Fibroblast of the aortic adventitia (primary cell): ENCODE results near the gene LYRM4. TPM values are rescaled to one million over a fixed set of nuclear protein-coding genes. Genes with fewer than 3 reads are reported as not detected.

Source experiments
- DNase-seq: peaks from one replicate; pipeline ENCODE4 v3.0.0-alpha.2; 2010; ENCODE audit warnings: low read depth
- H3K4me3 ChIP-seq: 2 replicates; pipeline ENCODE4 v1.5.1; 2011; ENCODE audit warnings: low read depth, mild to moderate bottlenecking, control low read depth, low read length, moderate library complexity
- total RNA-seq: library from RNA; depleted of rRNA; stranded (reverse); fragments of >200 nt; gene quantifications from 2 replicates; pipeline ENCODE4 v1.2.3, GENCODE V29; 2012; ENCODE audit warnings: low replicate concordance
- TF ChIP-seq, protein P1 (sequence below): IDR thresholded peaks from 2 replicates; pipeline ENCODE4 v1.5.1; 2011; ENCODE audit warnings: mild to moderate bottlenecking, low read length, control low read depth, inconsistent platforms; ENCODE audit not compliant: insufficient read depth

The LYRM4 gene
- total RNA-seq, 1 donor: 21.2 TPM

DNA sequence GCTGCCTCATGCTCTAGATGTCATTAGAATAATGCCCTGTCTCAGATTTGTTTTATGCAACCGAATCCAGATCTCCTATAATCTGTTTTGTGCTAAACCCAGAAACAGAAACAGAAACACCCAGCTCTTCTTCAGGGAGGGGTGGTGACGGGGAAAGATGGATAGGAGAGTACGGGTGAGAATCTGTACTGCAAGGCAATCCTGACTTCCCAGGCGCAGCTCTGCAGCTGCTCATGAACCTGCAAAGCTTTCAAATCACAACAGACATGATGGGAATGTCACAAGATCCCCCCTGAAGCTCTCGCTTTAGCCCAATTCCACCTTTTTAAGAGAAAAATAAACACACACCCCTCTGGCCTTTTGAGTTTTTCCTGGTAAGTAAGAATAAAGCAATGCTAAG lies 104.1 kb downstream of the LYRM4 start:
- no peak for DNase-seq
- TF ChIP-seq, protein P1, sequence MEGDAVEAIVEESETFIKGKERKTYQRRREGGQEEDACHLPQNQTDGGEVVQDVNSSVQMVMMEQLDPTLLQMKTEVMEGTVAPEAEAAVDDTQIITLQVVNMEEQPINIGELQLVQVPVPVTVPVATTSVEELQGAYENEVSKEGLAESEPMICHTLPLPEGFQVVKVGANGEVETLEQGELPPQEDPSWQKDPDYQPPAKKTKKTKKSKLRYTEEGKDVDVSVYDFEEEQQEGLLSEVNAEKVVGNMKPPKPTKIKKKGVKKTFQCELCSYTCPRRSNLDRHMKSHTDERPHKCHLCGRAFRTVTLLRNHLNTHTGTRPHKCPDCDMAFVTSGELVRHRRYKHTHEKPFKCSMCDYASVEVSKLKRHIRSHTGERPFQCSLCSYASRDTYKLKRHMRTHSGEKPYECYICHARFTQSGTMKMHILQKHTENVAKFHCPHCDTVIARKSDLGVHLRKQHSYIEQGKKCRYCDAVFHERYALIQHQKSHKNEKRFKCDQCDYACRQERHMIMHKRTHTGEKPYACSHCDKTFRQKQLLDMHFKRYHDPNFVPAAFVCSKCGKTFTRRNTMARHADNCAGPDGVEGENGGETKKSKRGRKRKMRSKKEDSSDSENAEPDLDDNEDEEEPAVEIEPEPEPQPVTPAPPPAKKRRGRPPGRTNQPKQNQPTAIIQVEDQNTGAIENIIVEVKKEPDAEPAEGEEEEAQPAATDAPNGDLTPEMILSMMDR: no peak
- H3K4me3 ChIP-seq: no peak overlapping the region

- H3K4me3 ChIP-seq: no peak overlapping the region
- TF ChIP-seq, protein P1: no peak
- peak; percentile 48 for DNase-seq
Measured at GRCh38 chr6:5155906-5156305, 104.8 kb downstream of the LYRM4 start.

GRCh38 chr6:5153186-5153585 lies 107.6 kb downstream of the LYRM4 start:
- TF ChIP-seq, protein P1: no peak
- H3K4me3 ChIP-seq: no peak overlapping the region
- no peak for DNase-seq

DNA sequence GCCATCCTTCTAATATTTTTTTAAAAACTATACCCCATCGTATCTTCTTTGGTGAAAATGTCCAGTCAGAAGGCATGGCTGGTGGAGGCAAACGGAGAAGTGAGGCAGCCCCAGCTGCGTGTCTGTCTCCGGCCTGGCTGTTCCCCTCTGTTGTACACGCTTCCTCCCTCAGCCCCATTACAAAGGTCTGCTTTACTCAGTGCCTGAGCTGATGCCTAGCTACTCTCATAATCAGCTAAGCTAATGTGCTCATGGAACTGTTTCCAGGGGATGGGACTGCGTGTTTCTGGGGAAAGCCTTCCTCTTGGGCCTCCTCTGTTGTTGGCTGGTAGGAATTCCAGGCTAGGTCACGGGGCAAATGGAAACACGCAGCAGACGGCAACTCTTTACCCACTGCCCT lies 108.3 kb downstream of the LYRM4 start:
- DNase-seq: no peak
- H3K4me3 ChIP-seq: no peak overlapping the region
- TF ChIP-seq, protein P1: no peak

- TF ChIP-seq, protein P1: no peak
- DNase-seq: peak; percentile 70
- no peak overlapping the region for H3K4me3 ChIP-seq
Measured at GRCh38 chr6:5151955-5152401, 108.8 kb downstream of the LYRM4 start.

DNA sequence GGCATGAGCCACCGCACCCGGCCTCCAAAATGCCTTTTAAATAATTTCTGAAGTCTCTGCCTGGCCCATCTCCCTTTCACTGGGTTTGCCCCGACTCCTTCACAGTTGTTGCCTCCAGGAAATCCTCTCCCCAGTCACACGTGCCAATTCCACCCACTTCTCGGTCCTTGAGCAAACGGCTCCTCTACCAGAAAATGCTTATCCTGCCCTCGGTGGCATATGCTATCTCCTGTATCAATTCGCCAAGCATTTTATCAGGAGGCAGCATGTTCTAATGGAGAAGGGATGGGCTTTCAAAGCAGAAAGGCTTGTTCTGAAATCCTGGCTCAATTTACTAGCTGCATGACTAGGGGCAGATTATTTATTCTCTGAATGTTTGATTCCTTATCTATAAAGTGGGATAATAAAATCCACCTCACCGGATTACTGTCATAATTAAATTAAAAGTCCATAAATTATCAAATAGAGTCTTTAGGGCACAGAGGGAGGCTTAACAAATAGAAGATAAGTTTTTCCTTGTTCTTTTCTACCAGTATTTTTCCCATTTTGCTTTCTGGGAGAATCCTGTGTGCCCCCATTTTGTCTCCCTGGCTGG lies 109.3 kb downstream of the LYRM4 start:
- H3K4me3 ChIP-seq: no peak overlapping the region
- TF ChIP-seq, protein P1: no peak
- peak; percentile 14 for DNase-seq

DNA sequence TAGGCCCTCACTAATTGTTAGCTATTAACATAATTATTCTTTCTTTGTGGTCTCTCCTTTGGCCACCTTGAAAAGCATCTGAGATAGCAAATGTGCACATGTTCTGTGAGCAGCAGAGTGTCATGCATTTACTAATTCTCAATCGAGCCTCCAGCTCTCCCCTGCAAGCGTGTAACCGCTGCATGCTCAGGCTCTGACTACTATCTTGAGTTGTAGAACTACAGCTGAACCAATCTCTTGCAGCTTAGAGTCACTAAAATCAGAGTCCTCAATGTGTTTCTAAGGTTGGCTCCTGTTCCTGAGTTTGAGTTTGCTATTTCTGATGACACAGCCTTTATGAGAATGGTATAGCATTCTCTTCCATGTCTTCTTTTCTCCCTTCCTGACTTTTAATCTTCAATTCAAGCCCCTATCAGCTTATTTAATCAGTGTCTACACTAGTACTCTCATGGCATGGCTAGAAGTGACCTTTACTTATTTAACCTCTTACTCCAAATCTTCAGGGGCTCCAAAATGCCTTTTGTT lies 110.1 kb downstream of the LYRM4 start:
- H3K4me3 ChIP-seq: no peak overlapping the region
- DNase-seq: no peak
- TF ChIP-seq, protein P1: no peak
